GM18873 (cell line): ENCODE data around the gene LAMP2.

Source experiments
- ATAC-seq: cut with Tn5 transposase; IDR thresholded peaks from one replicate; pipeline ENCODE4 v1.9.1; 2021; ENCODE audit warnings: mild to moderate bottlenecking, moderate library complexity, moderate number of reproducible peaks; ENCODE audit not compliant: unreplicated experiment, low FRiP score

LAMP2 gene

DNA sequence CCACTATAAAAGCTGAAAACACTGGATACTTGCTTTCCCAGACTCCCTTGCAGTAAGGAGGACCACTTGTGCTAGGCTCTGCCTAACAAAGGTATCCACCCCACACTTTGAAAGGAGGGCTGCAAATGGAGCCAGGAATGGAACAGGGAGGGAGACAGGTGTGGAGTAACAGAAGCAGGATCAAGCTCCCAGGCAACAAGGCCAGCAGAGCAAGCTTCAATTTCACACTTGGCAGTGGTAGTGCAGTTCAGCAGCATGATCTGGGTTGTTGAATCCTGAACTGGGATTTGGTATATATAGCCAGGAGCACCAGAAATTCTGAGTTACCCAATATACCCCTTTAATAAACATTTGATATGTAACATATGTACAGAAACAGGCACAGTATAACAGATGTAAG is 9.8 kb downstream of the LAMP2 start:
- no peak for ATAC-seq

- ATAC-seq, result peak; percentile 68
Measured at GRCh38 chrX:120457766-120458180, 11.3 kb downstream of the LAMP2 start.

DNA sequence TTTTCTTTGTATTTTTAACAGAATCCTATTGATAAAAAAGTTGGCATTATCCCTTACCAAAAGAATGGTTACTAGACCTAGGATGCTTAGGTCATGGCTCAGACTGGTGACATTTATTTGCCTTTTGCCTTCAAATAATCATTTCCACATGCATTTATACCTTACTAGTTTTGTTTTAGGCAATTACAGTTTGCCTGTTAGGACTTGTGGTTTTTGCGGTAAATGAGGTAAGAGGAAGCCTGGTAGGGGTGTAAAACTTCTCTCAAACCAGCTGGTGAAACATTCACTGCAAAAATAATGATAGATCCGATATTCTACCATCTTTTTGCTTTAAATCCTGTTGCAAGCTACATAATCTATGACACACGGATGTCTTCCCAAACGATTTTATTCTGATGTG is 12.1 kb downstream of the LAMP2 start:
- no peak for ATAC-seq

DNA sequence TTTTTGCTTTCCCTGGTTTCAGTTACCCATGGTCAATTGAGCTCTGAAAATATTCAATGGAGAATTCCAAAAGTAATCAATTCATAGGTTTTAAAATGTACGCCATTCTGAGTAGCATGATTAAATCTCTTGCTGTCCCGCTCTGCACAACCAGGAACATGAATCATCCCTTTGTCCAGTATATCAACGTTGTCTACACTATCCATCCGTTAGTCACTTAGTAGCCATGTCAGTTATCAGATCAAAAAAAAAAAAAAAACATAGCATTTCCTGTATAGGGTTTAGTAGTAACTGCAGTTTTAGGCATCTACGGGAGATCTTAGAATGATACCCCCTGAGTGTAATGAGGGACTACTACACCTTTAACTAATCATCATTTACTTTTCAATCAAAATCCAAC is 15.1 kb downstream of the LAMP2 start:
- no peak for ATAC-seq

GRCh38 chrX:120452131-120452530 is 17.0 kb downstream of the LAMP2 start:
- no peak for ATAC-seq

- ATAC-seq, result no peak
Measured at GRCh38 chrX:120450163-120450562, 18.9 kb downstream of the LAMP2 start.

DNA sequence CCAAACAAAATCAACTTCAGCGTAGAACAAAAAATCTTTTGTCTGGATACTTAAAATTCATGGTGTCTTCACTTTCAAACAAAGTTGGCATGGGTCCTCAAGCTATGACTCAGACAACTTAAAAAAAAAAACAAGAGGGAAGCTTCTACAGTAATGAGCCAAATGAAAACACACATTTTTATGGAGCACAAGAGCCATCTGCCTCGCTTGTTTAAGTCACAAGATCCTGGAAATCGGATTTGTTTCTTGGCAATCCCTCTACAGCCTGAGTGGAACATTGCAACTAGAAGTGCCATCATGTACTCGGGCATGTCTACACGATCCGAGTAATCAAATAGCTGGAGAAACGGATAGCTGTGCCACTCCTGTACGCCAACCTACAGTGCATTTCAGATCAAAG is 22.6 kb downstream of the LAMP2 start:
- no peak for ATAC-seq

DNA sequence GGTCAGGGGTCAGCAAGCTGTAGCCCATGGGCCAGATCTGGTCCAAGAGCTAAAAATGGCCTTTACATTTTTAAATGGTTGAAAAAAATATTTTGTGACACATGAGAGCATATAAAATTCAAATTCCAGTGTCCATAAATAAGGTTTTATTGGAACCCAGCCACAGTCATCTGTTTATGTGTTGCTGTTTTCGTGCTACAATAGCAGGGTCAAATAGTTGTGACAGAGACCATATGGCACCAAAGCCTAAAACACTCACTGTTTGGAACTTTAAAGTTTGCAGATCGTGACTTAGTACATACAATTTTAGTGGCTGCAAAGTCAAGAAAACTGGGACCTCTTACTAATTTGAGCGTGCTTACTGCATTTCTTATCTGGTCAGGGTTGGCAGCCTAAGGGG is 29.2 kb downstream of the LAMP2 start:
- no peak for ATAC-seq

- ATAC-seq, result no peak
Measured at GRCh38 chrX:120429776-120430540, 39.1 kb downstream of the LAMP2 start.

DNA sequence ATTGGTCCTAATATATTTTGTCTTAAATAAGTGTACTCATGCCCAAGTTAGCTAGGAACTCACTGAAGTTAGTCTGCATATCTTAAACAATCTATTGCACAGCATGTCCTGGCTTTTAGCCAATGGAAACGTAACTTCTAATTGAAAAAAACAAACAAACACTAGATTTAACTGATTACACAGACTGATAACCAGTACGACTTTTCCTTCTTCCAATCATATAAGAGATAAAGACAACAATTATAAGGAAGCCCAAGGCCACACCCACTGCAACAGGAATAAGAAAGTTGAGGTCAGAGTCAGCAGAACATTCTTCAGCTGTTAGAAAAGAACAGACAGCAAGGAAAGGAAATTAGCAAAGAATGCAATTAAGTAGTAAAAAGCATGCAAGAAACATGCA is 40.8 kb downstream of the LAMP2 start:
- ATAC-seq, result no peak

DNA sequence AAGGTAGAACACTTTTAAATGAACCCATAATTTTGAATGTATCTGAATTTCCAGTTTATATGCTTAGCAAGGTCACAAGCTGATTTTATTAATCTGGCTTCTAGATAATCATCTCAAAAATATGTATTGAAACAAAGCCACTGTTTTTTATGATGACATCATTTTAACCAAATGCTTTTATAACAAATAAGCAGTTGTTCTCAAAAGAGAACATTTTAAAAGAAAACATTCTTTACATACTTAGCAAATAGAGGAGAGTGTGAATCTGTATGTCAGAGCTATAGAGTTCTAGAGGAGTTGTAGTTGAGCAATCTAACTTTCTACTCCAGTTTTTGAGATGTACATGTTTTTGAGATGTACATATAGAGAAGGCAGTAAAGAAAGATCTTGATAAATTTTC is 42.5 kb downstream of the LAMP2 start:
- ATAC-seq, result no peak

DNA sequence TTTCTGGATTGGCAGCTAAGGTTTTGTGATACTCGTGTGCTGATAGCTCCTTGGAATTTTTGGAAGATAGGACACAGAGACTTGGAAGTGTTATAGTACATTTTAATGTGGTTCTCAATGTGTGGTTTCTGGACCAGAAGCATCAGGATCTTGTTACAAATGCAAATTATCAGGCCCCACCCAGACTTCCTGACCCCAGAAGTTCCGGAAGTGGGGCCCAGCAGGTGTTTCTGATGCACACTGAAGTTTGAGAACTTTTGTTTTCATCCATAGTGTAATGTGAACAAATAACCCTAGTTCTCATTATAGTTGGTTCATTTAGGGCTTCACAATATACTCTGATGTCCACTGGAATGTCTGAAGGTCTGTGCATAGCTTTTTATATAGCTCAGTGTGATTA is 49.6 kb downstream of the LAMP2 start:
- ATAC-seq, result no peak

DNA sequence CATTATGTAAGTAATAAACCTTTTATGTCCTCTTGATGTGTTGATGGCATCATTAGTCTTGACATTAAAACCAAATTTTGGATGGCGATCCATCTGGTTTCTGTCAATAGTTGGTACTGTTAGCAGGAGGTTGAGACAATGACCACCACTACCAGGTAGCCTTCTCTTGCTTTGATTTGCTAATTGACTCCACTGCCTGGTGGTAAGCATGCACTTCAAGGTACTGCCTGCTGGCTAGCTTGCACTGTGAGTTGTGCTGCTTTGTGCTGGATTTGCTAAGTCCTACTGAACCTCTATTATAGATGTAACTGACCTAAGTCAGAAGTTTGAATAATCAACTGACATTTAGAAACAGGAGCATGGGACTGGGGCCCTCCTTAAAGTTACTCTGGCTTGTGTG is 60.9 kb downstream of the LAMP2 start:
- no peak for ATAC-seq

GRCh38 chrX:120406638-120407037 is 62.5 kb downstream of the LAMP2 start:
- ATAC-seq, result no peak

GRCh38 chrX:120402369-120402768 is 66.7 kb downstream of the LAMP2 start:
- ATAC-seq, result no peak

DNA sequence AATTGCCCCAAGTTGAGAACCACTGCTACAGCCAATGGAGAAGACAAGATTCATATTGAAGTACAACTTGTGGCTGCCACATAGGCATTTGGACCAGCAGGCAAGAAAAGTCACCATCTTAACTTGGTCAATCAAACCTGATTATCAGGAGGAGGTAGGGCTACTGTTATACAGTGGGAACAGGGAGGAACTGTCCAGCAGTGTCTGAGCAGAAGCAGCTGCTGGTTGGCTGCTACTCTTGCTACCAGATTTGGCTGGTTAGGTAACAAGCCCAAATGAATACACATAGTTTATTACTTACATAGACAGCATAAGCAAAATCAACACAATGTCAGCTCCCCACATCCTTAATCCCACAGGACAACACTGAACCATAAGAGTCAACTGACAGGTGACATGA is 67.8 kb downstream of the LAMP2 start:
- ATAC-seq, result no peak

- no peak for ATAC-seq
Measured at GRCh38 chrX:120380699-120381098, 88.4 kb downstream of the LAMP2 start.

DNA sequence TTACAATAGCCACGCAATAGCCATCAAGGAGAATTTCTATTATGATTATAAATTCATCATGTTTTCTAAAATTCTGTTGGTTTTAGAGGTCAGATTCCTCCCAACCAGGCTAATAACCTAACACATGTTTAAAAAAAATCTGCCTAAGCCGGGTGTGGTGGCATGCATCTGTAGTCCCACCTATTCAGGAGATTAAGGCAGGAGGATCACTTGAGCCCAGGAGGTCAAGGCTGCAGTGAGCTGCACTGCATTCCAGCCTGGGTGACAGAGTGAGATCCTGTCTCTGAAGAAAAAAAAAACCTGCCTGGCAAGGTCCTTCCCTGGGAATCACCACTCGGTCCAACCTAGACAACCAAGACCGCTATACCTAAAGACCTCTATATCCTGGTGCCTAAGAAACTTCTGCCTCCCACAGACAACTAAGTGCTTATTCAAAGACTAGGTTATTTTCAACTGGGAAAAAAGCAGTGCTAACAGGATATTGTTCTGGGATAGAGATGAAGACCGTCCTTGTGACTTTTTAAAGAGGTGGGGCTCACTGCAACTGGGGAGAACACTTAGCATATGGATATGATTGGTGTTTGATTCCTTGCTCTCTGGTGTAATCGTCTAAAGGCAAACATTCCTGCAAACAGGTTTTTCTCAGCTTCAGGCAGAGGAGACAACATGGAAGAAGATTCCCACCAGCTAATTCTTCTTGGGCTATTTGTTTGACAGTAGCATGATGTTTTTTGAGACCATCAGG is 89.0 kb downstream of the LAMP2 start:
- no peak for ATAC-seq

- no peak for ATAC-seq
Measured at GRCh38 chrX:120378570-120378969, 90.5 kb downstream of the LAMP2 start.
